H1 (cell line): ENCODE results near the gene TRAF3. TPM values are rescaled to one million over a fixed set of nuclear protein-coding genes. Genes with fewer than 3 reads are reported as not detected.

Source experiments
- CTCF ChIA-PET: fragments of 300-600 bp; sonication (Branson Sonifier 250); formaldehyde crosslinking; loops from one replicate; lab custom pipeline; 2021; ENCODE audit not compliant: partially characterized antibody; lab: Charles Lee
- POLR2A ChIA-PET: fragments of 300-600 bp; sonication (Branson Sonifier 250); formaldehyde crosslinking; loops from one replicate; lab custom pipeline; 2021; ENCODE audit warnings: inconsistent platforms; ENCODE audit not compliant: partially characterized antibody; lab: Charles Lee
- DNase-seq, 2 experiments: peaks; one replicate each; pipeline versions ENCODE4 v3.0.0 to v3.0.0-alpha.2; 2010 to 2022; ENCODE audit warnings: low spot score in 2 of 2, low read depth in 1 of 2, mixed read lengths in 1 of 2
- FAIRE-seq: peaks from 2 replicates; lab custom pipeline; 2011; peaks lifted over from hg19 to GRCh38; lab: Jason Lieb, UNC
- H2AFZ ChIP-seq: 2 replicates; pipeline ENCODE4 v1.8.1; 2012; ENCODE audit warnings: low read length, inconsistent platforms
- H2AK5ac ChIP-seq: 2 replicates; pipeline ENCODE4 v1.6.1; 2013; ENCODE audit warnings: low read depth, low read length
- H2BK120ac ChIP-seq: replicated peaks from 2 replicates; pipeline ENCODE3; 2013; ENCODE audit warnings: low read depth, low read length, inconsistent platforms
- H2BK12ac ChIP-seq: 2 replicates; pipeline ENCODE4 v1.6.1; 2013; ENCODE audit warnings: low read depth, low read length
- H2BK15ac ChIP-seq: 2 replicates; pipeline ENCODE4 v1.6.1; 2013; ENCODE audit warnings: low read length
- H2BK20ac ChIP-seq: 2 replicates; pipeline ENCODE4 v1.6.1; 2013; ENCODE audit warnings: low read length
- H2BK5ac ChIP-seq: 2 replicates; pipeline ENCODE4 v1.6.1; 2013; ENCODE audit warnings: low read depth, low read length
- H3K14ac ChIP-seq: 2 replicates; pipeline ENCODE4 v1.6.1; 2013; ENCODE audit warnings: inconsistent platforms; ENCODE audit not compliant: insufficient read length
- H3K18ac ChIP-seq: 2 replicates; pipeline ENCODE4 v1.6.1; 2013; ENCODE audit warnings: low read length; ENCODE audit errors: extremely low read depth
- H3K23ac ChIP-seq: 2 replicates; pipeline ENCODE4 v1.6.1; 2013; ENCODE audit warnings: inconsistent platforms; ENCODE audit not compliant: insufficient read length
- H3K23me2 ChIP-seq: 2 replicates; pipeline ENCODE4 v1.6.1; 2013; ENCODE audit warnings: low read depth, low read length
- H3K27ac ChIP-seq: 2 replicates; pipeline ENCODE4 v1.6.1; 2011; ENCODE audit warnings: low read depth, low read length, inconsistent platforms
- H3K27me3 ChIP-seq, 4 experiments: replicated peaks in 1 of 4; 1 replicate in 1 of 4; 2 replicates in 3 of 4; pipeline versions ENCODE4 v1.6.1 to v1.8.1; 2011 to 2013; ENCODE audit warnings: low read length in 3 of 4, mild to moderate bottlenecking in 3 of 4, inconsistent platforms in 2 of 4, mixed read lengths in 2 of 4, moderate library complexity in 1 of 4; ENCODE audit not compliant: control insufficient read depth in 3 of 4, insufficient read depth in 3 of 4; ENCODE audit errors: extremely low read depth in 1 of 4
- H3K36me3 ChIP-seq, 4 experiments: 2 replicates each; pipeline versions ENCODE4 v1.6.1 to v1.8.1; 2011 to 2013; ENCODE audit warnings: mild to moderate bottlenecking in 4 of 4, low read length in 3 of 4, moderate library complexity in 2 of 4, control low read depth in 1 of 4, inconsistent platforms in 1 of 4; ENCODE audit not compliant: insufficient read depth in 4 of 4, control insufficient read depth in 2 of 4
- H3K4ac ChIP-seq: replicated peaks from 2 replicates; pipeline ENCODE3; 2013; ENCODE audit warnings: low read length, low read depth, mixed read lengths, inconsistent platforms; ENCODE audit not compliant: insufficient read length
- H3K4me1 ChIP-seq, 4 experiments: replicated peaks in 1 of 4; 1 replicate in 1 of 4; 2 replicates in 3 of 4; pipeline versions ENCODE4 v1.6.1 to v1.8.1; 2011 to 2013; ENCODE audit warnings: low read length in 3 of 4, inconsistent platforms in 2 of 4, mixed read lengths in 1 of 4; ENCODE audit not compliant: insufficient read depth in 4 of 4, control insufficient read depth in 3 of 4
- H3K4me2 ChIP-seq, 2 experiments: 2 replicates each; pipeline versions ENCODE4 v1.6.1 to v1.8.1; 2011 to 2013; ENCODE audit warnings: low read depth in 2 of 2, low read length in 2 of 2, control low read depth in 1 of 2, inconsistent platforms in 1 of 2, mild to moderate bottlenecking in 1 of 2; ENCODE audit not compliant: insufficient read depth in 1 of 2
- H3K4me3 ChIP-seq, 4 experiments: fragments of 200-600, 300-600 bp in 1 of 4; sonication (generic), shearing (Covaris generic), sonication (Bioruptor Twin) in 1 of 4; 2 replicates each; pipeline versions ENCODE4 v1.5.1 to v1.8.1; 2011 to 2016; ENCODE audit warnings: low read length in 4 of 4, low read depth in 3 of 4, control low read depth in 2 of 4, inconsistent platforms in 2 of 4, mild to moderate bottlenecking in 2 of 4, mixed read lengths in 1 of 4, moderate library complexity in 1 of 4; ENCODE audit not compliant: insufficient read depth in 2 of 4; ENCODE audit errors: extremely low read depth in 1 of 4
- H3K56ac ChIP-seq: replicated peaks from 2 replicates; pipeline ENCODE3; 2013; ENCODE audit warnings: low read depth, mild to moderate bottlenecking, mixed read lengths, low read length, inconsistent platforms; ENCODE audit not compliant: insufficient read length
- H3K79me1 ChIP-seq: 2 replicates; pipeline ENCODE4 v1.6.1; 2013; ENCODE audit warnings: low read depth, low read length, control low read depth
- H3K79me2 ChIP-seq, 2 experiments: 2 replicates each; pipeline versions ENCODE4 v1.6.1 to v1.8.1; 2012 to 2013; ENCODE audit warnings: low read length in 2 of 2, mild to moderate bottlenecking in 2 of 2, inconsistent platforms in 1 of 2; ENCODE audit not compliant: insufficient read depth in 2 of 2, control insufficient read depth in 1 of 2
- H3K9ac ChIP-seq, 4 experiments: replicated peaks in 1 of 4; 1 replicate in 1 of 4; 2 replicates in 3 of 4; pipeline versions ENCODE4 v1.6.1 to v1.8.1; 2011 to 2013; ENCODE audit warnings: low read depth in 3 of 4, low read length in 3 of 4, control low read depth in 2 of 4, mild to moderate bottlenecking in 2 of 4, moderate library complexity in 2 of 4, inconsistent platforms in 1 of 4; ENCODE audit errors: extremely low read depth in 1 of 4
- H3K9me3 ChIP-seq, 2 experiments: 2 replicates each; pipeline versions ENCODE4 v1.6.1 to v1.8.1; 2012 to 2013; ENCODE audit warnings: mild to moderate bottlenecking in 2 of 2, moderate library complexity in 2 of 2, control low read depth in 1 of 2, inconsistent platforms in 1 of 2, low read depth in 1 of 2, low read length in 1 of 2, mixed read lengths in 1 of 2; ENCODE audit not compliant: insufficient read depth in 2 of 2
- H4K20me1 ChIP-seq, 2 experiments: replicated peaks in 1 of 2; 2 replicates each; pipeline versions ENCODE3 to v1.8.1; 2011 to 2013; ENCODE audit warnings: inconsistent platforms in 2 of 2, low read length in 2 of 2, mild to moderate bottlenecking in 1 of 2; ENCODE audit not compliant: insufficient read depth in 2 of 2, control insufficient read depth in 1 of 2
- H4K5ac ChIP-seq: 2 replicates; pipeline ENCODE4 v1.6.1; 2013; ENCODE audit warnings: low read length, low read depth, mixed read lengths, inconsistent platforms; ENCODE audit not compliant: insufficient read length
- H4K8ac ChIP-seq: 2 replicates; pipeline ENCODE4 v1.8.0; 2013; ENCODE audit warnings: mild to moderate bottlenecking, moderate library complexity, low read length, inconsistent platforms; ENCODE audit not compliant: insufficient read depth; ENCODE audit errors: extremely low read depth
- H4K91ac ChIP-seq: replicated peaks from 2 replicates; pipeline ENCODE3; 2013; ENCODE audit warnings: low read length, mixed read lengths, inconsistent platforms; ENCODE audit not compliant: insufficient read length
- BCL11A ChIP-seq, 2 experiments: IDR thresholded peaks; one replicate each; pipeline ENCODE4 v1.6.1; 2011; ENCODE audit warnings: low read depth in 2 of 2, low read length in 2 of 2, mild to moderate bottlenecking in 2 of 2
- BRCA1 ChIP-seq: IDR thresholded peaks from 2 replicates; pipeline ENCODE4 v1.6.1; 2012; ENCODE audit warnings: low read depth, low read length, improper control_type of control experiment
- CHD2 ChIP-seq: IDR thresholded peaks from 2 replicates; pipeline ENCODE4 v1.6.1; 2012; ENCODE audit warnings: low read length, improper control_type of control experiment
- GABPA ChIP-seq: IDR thresholded peaks from 2 replicates; pipeline ENCODE4 v1.6.1; 2011; ENCODE audit warnings: mild to moderate bottlenecking, low read length, moderate library complexity, borderline replicate concordance; ENCODE audit not compliant: insufficient read depth
- KDM1A ChIP-seq: fragments of 200-600, 300-600 bp; sonication (generic); IDR thresholded peaks from 2 replicates; pipeline ENCODE4 v1.7.1; 2016; ENCODE audit warnings: mild to moderate bottlenecking, low read length, borderline replicate concordance
- MAFK ChIP-seq: IDR thresholded peaks from 2 replicates; pipeline ENCODE4 v1.6.1; 2012; ENCODE audit warnings: low read depth, mild to moderate bottlenecking, improper control_type of control experiment, low read length
- MAX ChIP-seq: IDR thresholded peaks from 2 replicates; pipeline ENCODE4 v1.6.1; 2012; ENCODE audit warnings: inconsistent platforms
- POLR2A ChIP-seq, 2 experiments: IDR thresholded peaks; 1 replicate in 1 of 2; 2 replicates in 1 of 2; pipeline ENCODE4 v1.6.1; 2011; ENCODE audit warnings: low read depth in 2 of 2, low read length in 2 of 2, mild to moderate bottlenecking in 2 of 2; ENCODE audit errors: control extremely low read depth in 1 of 2
- RAD21 ChIP-seq, 2 experiments: IDR thresholded peaks in 1 of 2; conservative IDR thresholded peaks in 1 of 2; 2 replicates each; pipeline ENCODE4 v1.6.1; 2011; ENCODE audit warnings: low read depth in 2 of 2, low read length in 2 of 2, improper control_type of control experiment in 1 of 2, inconsistent platforms in 1 of 2, mild to moderate bottlenecking in 1 of 2, moderate library complexity in 1 of 2
- RXRA ChIP-seq: IDR thresholded peaks from 2 replicates; pipeline ENCODE4 v1.6.1; 2011; ENCODE audit warnings: low read depth, mild to moderate bottlenecking, low read length, moderate library complexity; ENCODE audit not compliant: insufficient read depth
- SP4 ChIP-seq: IDR thresholded peaks from 2 replicates; pipeline ENCODE4 v1.6.1; 2012; ENCODE audit warnings: low read length, inconsistent platforms
- TBP ChIP-seq: IDR thresholded peaks from 2 replicates; pipeline ENCODE4 v1.6.1; 2011; ENCODE audit warnings: low read depth, low read length, improper control_type of control experiment
- TCF12 ChIP-seq: IDR thresholded peaks from 2 replicates; pipeline ENCODE4 v1.6.1; 2011; ENCODE audit warnings: low read depth, mild to moderate bottlenecking, low read length
- WGBS, 2 experiments: shearing (Covaris generic) in 1 of 2; methylation state at CpG; one replicate each; pipeline versions ENCODE4 v1.1.6 to v1.1.7; 2013 to 2015; ENCODE audit warnings: low lambda C conversion rate in 2 of 2, mixed read lengths in 2 of 2, inconsistent platforms in 1 of 2, low coverage in 1 of 2, missing lambda C conversion rate in 1 of 2; ENCODE audit not compliant: insufficient replicate concordance in 2 of 2, insufficient coverage in 1 of 2, insufficient read length in 1 of 2; ENCODE audit errors: extremely low coverage in 1 of 2, missing lambda C conversion rate in 1 of 2; 5-methylcytosine and 5-hydroxymethylcytosine counted together
- polyA plus RNA-seq, 7 experiments: library from polyadenylated mRNA; depleted of rRNA in 3 of 7; stranded (reverse) in 5 of 7; unstranded in 2 of 7; fragments of >200 nt in 5 of 7; fragments of 200-250 nt in 2 of 7; gene quantifications; 1 replicate in 5 of 7; 2 replicates in 1 of 7; 4 replicates in 1 of 7; pipeline versions ENCODE4 v1.2.1 to v1.2.3, GENCODE V29; 2011 to 2013; ENCODE audit warnings: missing spikeins in 2 of 7, mixed read lengths in 2 of 7
- total RNA-seq: library from RNA; stranded (reverse); fragmentation: NEBNext Ultra II Directional; extraction: Animal tissue kit (Norgen Biotek cat#: 25700); gene quantifications from 2 replicates; pipeline ENCODE4 v1.2.1, GENCODE V29; 2021
- TF ChIP-seq, protein P1 (sequence below): IDR thresholded peaks from 2 replicates; pipeline ENCODE4 v1.6.1; 2012; ENCODE audit warnings: inconsistent platforms

TRAF3 gene
- total and polyA plus RNA-seq, 2 of the 8 experiments (the other 6 are each of a cell fraction or from before 2014, with no cell fraction given): 5.8 to 12.1 TPM

- H3K36me3 ChIP-seq: peaks cover 0 to 12% (median 5%) of the 10 kb centered on the region in 4 experiments; a peak in 5 of 8 replicates
- no peak overlapping the region for H3K56ac ChIP-seq
- no peak overlapping the region for H2AK5ac ChIP-seq
- no peak overlapping the region for H3K27ac ChIP-seq
- no peaks in the 10 kb centered on the region; the same call in 1 of the 2 replicates for H3K23me2 ChIP-seq
- no peaks in the 10 kb centered on the region for H3K9me3 ChIP-seq
- H2BK15ac ChIP-seq: no peak overlapping the region
- H3K27me3 ChIP-seq: no peaks in the 10 kb centered on the region
- H2BK120ac ChIP-seq: no peak overlapping the region
- H3K23ac ChIP-seq: no peak overlapping the region
- WGBS, 2 experiments: 90% methylated on average over 7 of the region's 7 CpGs; no CpG with 5 or more reads in 1 of the 2 experiments
- no peak overlapping the region for H3K4ac ChIP-seq
- H2BK20ac ChIP-seq: no peak overlapping the region
- no peak overlapping the region for H4K5ac ChIP-seq
- no peak overlapping the region for H4K8ac ChIP-seq
- H3K18ac ChIP-seq: no peak overlapping the region
- no peak overlapping the region for H3K9ac ChIP-seq
- H3K4me2 ChIP-seq: no peak overlapping the region
- H2AFZ ChIP-seq: no peak overlapping the region
- DNase-seq (no peak), FAIRE-seq (no peak)
- no peak overlapping the region for H2BK12ac ChIP-seq
- no peaks in the 10 kb centered on the region; a peak in 3 of 7 replicates for H3K4me1 ChIP-seq
- no peak overlapping the region for H2BK5ac ChIP-seq
- no peaks in the 10 kb centered on the region for H4K20me1 ChIP-seq
- H3K79me2 ChIP-seq: no peaks in the 10 kb centered on the region
- no peak overlapping the region for H3K14ac ChIP-seq
- no peak overlapping the region for H4K91ac ChIP-seq
- CTCF ChIA-PET: interaction anchor here (0.7 to 1.4 kb wide), 5 partner anchors 44 to 358 kb away, joined by 3 read pairs; no protein-coding TSS in a partner anchor
- H3K79me1 ChIP-seq: no peaks in the 10 kb centered on the region
- POLR2A ChIA-PET: no interaction called here
- H3K4me3 ChIP-seq: no peak overlapping the region
- no peak for TF ChIP-seq CHD2
- no peak for TF ChIP-seq TBP
- TF ChIP-seq POLR2A (IDR thresholded peaks at IDR 0.05; ENCODE audit: control extremely low read depth in 1 of 2, low read depth in 2 of 2, low read length in 2 of 2): no peak
- TF ChIP-seq RXRA: no peak
- TF ChIP-seq MAX: no peak
- TF ChIP-seq BRCA1: no peak
- no peak for TF ChIP-seq SP4
- no peak for TF ChIP-seq RAD21 (IDR thresholded peaks at IDR 0.05 in 1 of 2, conservative IDR thresholded peaks at IDR 0.05 in 1 of 2; ENCODE audit: low read depth in 2 of 2, low read length in 2 of 2)
- TF ChIP-seq GABPA: no peak
- TF ChIP-seq, protein P1, sequence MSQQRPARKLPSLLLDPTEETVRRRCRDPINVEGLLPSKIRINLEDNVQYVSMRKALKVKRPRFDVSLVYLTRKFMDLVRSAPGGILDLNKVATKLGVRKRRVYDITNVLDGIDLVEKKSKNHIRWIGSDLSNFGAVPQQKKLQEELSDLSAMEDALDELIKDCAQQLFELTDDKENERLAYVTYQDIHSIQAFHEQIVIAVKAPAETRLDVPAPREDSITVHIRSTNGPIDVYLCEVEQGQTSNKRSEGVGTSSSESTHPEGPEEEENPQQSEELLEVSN: no peak
- no peak for TF ChIP-seq KDM1A
- no peak for TF ChIP-seq TCF12
- TF ChIP-seq BCL11A (IDR thresholded peaks at IDR 0.05; ENCODE audit: low read depth in 2 of 2, low read length in 2 of 2): no peak
- TF ChIP-seq MAFK: no peak
These were observed 96.4 kb downstream of the TRAF3 start for GRCh38 chr14:102873546-102874061.
